GM12878 (cell line): ENCODE data around the gene GGT6. TPM values are rescaled to one million over a fixed set of nuclear protein-coding genes. Genes with fewer than 3 reads are reported as not detected.

Experiments
- DPF2 ChIP-seq: fragments of 450-650 bp; IDR thresholded peaks from 2 replicates; pipeline ENCODE4 v1.6.1; 2017; ENCODE audit warnings: mild to moderate bottlenecking
- E2F4 ChIP-seq: IDR thresholded peaks from 2 replicates; pipeline ENCODE4 v1.6.1; 2012; ENCODE audit warnings: low read depth, low read length, improper control_type of control experiment
- FOS ChIP-seq: IDR thresholded peaks from 3 replicates; pipeline ENCODE4 v1.6.1; 2011; ENCODE audit warnings: borderline replicate concordance; ENCODE audit not compliant: insufficient read length; ENCODE audit errors: extremely low read depth
- IKZF1 ChIP-seq: fragments of 450-650 bp; conservative IDR thresholded peaks from 2 replicates; pipeline ENCODE4 v1.6.1; 2017; ENCODE audit warnings: antibody characterized with exemption, mild to moderate bottlenecking
- NFYB ChIP-seq: IDR thresholded peaks from 2 replicates; pipeline ENCODE4 v1.6.1; 2011; ENCODE audit warnings: low read depth, mild to moderate bottlenecking, low read length, improper control_type of control experiment, moderate library complexity; ENCODE audit not compliant: insufficient read depth
- POLR2A ChIP-seq: IDR thresholded peaks from 2 replicates; pipeline ENCODE4 v1.6.1; 2011; ENCODE audit warnings: low read depth, mild to moderate bottlenecking, low read length
- RELB ChIP-seq: fragments of 450-650 bp; IDR thresholded peaks from 2 replicates; pipeline ENCODE4 v1.6.1; 2017; ENCODE audit warnings: low read depth, mild to moderate bottlenecking, moderate library complexity
- RUNX3 ChIP-seq: IDR thresholded peaks from 2 replicates; pipeline ENCODE4 v1.6.1; 2012; ENCODE audit warnings: low read length, inconsistent platforms
- TBL1XR1 ChIP-seq: IDR thresholded peaks from 2 replicates; pipeline ENCODE4 v1.6.1; 2012; ENCODE audit warnings: low read depth, low read length, improper control_type of control experiment
- polyA plus RNA-seq, 11 experiments: library from polyadenylated mRNA; depleted of rRNA in 4 of 11; unstranded in 6 of 11; stranded (reverse) in 5 of 11; fragments of >200 nt; fragmentation: Nextera tagmentation in 4 of 11; fragmentation: Illumina TruSeq in 1 of 11; extraction: Ambion mirVana in 4 of 11; extraction: Trizol in 1 of 11; gene quantifications; 1 replicate in 1 of 11; 2 replicates in 10 of 11; pipeline versions ENCODE4 v1.2.1 to v1.2.3, GENCODE V29; 2011 to 2016; ENCODE audit warnings: inconsistent platforms in 2 of 11, missing spikeins in 2 of 11, low read depth in 1 of 11
- total RNA-seq, 4 experiments: library from RNA; depleted of rRNA in 3 of 4; stranded (reverse); fragments of >200 nt in 3 of 4; fragmentation: Illumina TruSeq in 1 of 4; extraction: Trizol in 1 of 4; gene quantifications; 2 replicates each; pipeline versions ENCODE4 v1.2.1 to v1.2.3, GENCODE V29; 2013 to 2021
- TF ChIP-seq, protein P1 (sequence below): fragments of 450-650 bp; IDR thresholded peaks from 2 replicates; pipeline ENCODE4 v1.6.1; 2018; ENCODE audit warnings: borderline replicate concordance, mild to moderate bottlenecking; ENCODE audit not compliant: partially characterized antibody

Gene GGT6
- total and polyA plus RNA-seq, 10 of the 15 experiments (the other 5 are each of a cell fraction or from before 2014, with no cell fraction given): 0.01 to 0.26 (median 0.13) TPM; not detected in 5

DNA sequence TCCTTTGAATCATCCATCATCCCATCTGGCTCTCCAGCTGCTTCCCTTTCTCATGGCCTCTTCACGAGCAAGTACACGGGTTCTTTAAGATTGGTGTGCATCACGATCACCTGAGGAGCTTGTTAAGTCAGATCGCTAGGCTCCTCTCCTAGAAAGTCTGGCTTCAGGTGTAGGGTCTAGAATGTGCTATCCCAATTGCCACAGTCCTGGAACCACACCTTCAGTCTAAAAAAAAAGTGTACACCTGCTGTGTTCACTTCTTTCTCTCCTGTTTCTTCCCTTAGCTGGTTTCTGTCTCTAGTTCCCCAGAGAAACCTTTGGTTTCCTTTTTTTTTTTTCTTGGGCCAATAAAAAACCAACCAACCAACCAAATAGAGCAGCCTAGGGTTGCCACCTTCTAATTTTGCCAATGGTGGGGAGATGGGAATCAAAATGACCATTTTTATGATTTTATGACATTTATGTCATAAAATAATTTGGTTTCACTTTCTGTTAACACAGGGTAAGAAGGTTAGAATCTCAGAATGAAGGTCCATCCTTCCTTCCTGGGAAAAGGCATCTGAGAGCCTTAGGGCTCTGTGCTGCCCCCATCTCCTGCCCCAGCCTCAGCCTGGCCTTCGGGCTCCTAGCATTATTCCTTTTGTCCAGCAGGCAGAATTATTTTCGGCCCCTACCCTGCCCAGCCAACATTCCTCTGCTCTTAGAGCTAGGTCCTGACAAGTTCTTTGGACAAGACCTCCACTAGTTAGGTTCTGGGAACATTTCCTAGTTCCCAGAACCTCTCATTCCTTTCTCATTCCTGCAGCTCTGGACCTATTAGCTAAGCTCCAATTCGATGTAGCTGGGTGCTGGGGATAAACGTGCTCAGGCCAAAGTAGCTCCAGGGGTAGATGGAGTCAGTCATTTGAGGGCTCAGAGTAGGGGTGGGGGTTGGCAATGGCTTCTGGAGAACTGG lies 1.9 kb upstream of the GGT6 start (continued):
- TF ChIP-seq, protein P1, sequence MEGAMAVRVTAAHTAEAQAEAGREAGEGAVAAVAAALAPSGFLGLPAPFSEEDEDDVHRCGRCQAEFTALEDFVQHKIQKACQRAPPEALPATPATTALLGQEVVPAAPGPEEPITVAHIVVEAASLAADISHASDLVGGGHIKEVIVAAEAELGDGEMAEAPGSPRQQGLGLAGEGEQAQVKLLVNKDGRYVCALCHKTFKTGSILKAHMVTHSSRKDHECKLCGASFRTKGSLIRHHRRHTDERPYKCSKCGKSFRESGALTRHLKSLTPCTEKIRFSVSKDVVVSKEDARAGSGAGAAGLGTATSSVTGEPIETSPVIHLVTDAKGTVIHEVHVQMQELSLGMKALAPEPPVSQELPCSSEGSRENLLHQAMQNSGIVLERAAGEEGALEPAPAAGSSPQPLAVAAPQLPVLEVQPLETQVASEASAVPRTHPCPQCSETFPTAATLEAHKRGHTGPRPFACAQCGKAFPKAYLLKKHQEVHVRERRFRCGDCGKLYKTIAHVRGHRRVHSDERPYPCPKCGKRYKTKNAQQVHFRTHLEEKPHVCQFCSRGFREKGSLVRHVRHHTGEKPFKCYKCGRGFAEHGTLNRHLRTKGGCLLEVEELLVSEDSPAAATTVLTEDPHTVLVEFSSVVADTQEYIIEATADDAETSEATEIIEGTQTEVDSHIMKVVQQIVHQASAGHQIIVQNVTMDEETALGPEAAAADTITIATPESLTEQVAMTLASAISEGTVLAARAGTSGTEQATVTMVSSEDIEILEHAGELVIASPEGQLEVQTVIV: no peak
- no peak for TF ChIP-seq POLR2A
- peak; percentile 38; the same call in 1 of the 2 replicates for TF ChIP-seq RUNX3
- no peak for TF ChIP-seq E2F4
- TF ChIP-seq FOS: no peak
- no peak for TF ChIP-seq NFYB
- TF ChIP-seq RELB: no peak
- TF ChIP-seq IKZF1: no peak
- no peak for TF ChIP-seq DPF2
- TF ChIP-seq TBL1XR1: no peak
